Measurements from ENCODE around the gene WHRN. TPM values are rescaled to one million over a fixed set of nuclear protein-coding genes. Genes with fewer than 3 reads are reported as not detected.

Gene WHRN
- total RNA-seq, 2 experiments from 2014 or later: 19.9 to 20.5 TPM

- H3K9me3 Mint-ChIP-seq: no peaks in the 10 kb centered on the region
- peaks cover 0 to 4% of the 10 kb centered on the region in 2 experiments for H3K9me3 ChIP-seq (ENCODE audit: control insufficient read depth in 1 of 2, insufficient read depth in 1 of 2, low read length in 2 of 2)
- intact Hi-C loops (cut with DNase I, micrococcal nuclease): loop anchor here (1.0 to 10.0 kb wide), 7 partner anchors 20 to 397 kb away; partner anchors contain the start of gene ATP6V1G1 (in 1 of the 2)
- H3K4me3 Mint-ChIP-seq: peak overlapping the region; percentile 68
- H3K36me3 ChIP-seq (ENCODE audit: insufficient read depth, low read length): no peaks in the 10 kb centered on the region
- TF ChIP-seq, protein P1, sequence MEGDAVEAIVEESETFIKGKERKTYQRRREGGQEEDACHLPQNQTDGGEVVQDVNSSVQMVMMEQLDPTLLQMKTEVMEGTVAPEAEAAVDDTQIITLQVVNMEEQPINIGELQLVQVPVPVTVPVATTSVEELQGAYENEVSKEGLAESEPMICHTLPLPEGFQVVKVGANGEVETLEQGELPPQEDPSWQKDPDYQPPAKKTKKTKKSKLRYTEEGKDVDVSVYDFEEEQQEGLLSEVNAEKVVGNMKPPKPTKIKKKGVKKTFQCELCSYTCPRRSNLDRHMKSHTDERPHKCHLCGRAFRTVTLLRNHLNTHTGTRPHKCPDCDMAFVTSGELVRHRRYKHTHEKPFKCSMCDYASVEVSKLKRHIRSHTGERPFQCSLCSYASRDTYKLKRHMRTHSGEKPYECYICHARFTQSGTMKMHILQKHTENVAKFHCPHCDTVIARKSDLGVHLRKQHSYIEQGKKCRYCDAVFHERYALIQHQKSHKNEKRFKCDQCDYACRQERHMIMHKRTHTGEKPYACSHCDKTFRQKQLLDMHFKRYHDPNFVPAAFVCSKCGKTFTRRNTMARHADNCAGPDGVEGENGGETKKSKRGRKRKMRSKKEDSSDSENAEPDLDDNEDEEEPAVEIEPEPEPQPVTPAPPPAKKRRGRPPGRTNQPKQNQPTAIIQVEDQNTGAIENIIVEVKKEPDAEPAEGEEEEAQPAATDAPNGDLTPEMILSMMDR (IDR thresholded peaks at IDR 0.05): peak; percentile 44
- no peaks in the 10 kb centered on the region for H3K36me3 Mint-ChIP-seq (ENCODE audit: low read depth)
- no peak overlapping the region for H3K27ac ChIP-seq (ENCODE audit: low read depth in 1 of 2, low read length in 2 of 2)
- peaks cover 34% of the 10 kb centered on the region for H3K4me1 ChIP-seq (ENCODE audit: insufficient read depth, low read length)
- ChIA-PET POLR2A (interaction anchor here (1.2 to 1.5 kb wide), 5 partner anchors 9 to 146 kb away, joined by 3 to 4 read pairs (median 4); partner anchors contain the start of gene ATP6V1G1), CTCF (interaction anchor here (0.6 to 3.2 kb wide), 15 partner anchors 10 to 169 kb away, joined by 3 to 24 read pairs (median 5); no protein-coding TSS in a partner anchor)
- H3K27ac Mint-ChIP-seq: no peak overlapping the region
- no peak overlapping the region for H3K4me3 ChIP-seq (ENCODE audit: low read length)
- H3K27me3 Mint-ChIP-seq: peaks cover 45% of the 10 kb centered on the region
- peaks cover 29% of the 10 kb centered on the region for H3K4me1 Mint-ChIP-seq (ENCODE audit: low read depth)
- H3K27me3 ChIP-seq (ENCODE audit: control insufficient read depth in 1 of 2, insufficient read depth in 2 of 2, low read length in 2 of 2): peaks cover 2 to 5% of the 10 kb centered on the region in 2 experiments
- peak; percentile 24 for ATAC-seq (ENCODE audit: poor library complexity)
- DNase-seq: peak in 4 of 14 experiments; percentile 39 to 74 (median 62)
Measured at GRCh38 chr9:114507726-114508125, 2.5 kb upstream of the WHRN start.

GRCh38 chr9:114506082-114506390 is 763 bp upstream of the WHRN start:
- Mint-ChIP-seq H3K36me3 (ENCODE audit: low read depth) (no peaks in the 10 kb centered on the region), H3K9me3 (no peaks in the 10 kb centered on the region), H3K4me1 (ENCODE audit: low read depth) (peaks cover 37% of the 10 kb centered on the region), H3K4me3 (peak overlapping the region; percentile 89), H3K27me3 (peaks cover 30% of the 10 kb centered on the region), H3K27ac (peak overlapping the region; percentile 80)
- DNase-seq (no peak), ATAC-seq (ENCODE audit: poor library complexity) (no peak)
- intact Hi-C loops (cut with DNase I, micrococcal nuclease): loop anchor here in 1 of 2 experiments (2.0 to 10.0 kb wide), 5 partner anchors 69 to 399 kb away; partner anchors contain the start of gene ATP6V1G1
- Histone ChIP-seq H3K36me3 (ENCODE audit: insufficient read depth, low read length) (no peaks in the 10 kb centered on the region), H3K9me3 (ENCODE audit: control insufficient read depth in 1 of 2, insufficient read depth in 1 of 2, low read length in 2 of 2) (peaks cover 0 to 4% of the 10 kb centered on the region in 2 experiments), H3K27ac (ENCODE audit: low read depth in 1 of 2, low read length in 2 of 2) (no peak overlapping the region), H3K27me3 (ENCODE audit: control insufficient read depth in 1 of 2, insufficient read depth in 2 of 2, low read length in 2 of 2) (peaks cover 2 to 5% of the 10 kb centered on the region in 2 experiments), H3K4me3 (ENCODE audit: low read length) (peak overlapping the region; percentile 67), H3K4me1 (ENCODE audit: insufficient read depth, low read length) (peaks cover 34% of the 10 kb centered on the region)
- TF ChIP-seq, protein P1 (IDR thresholded peaks at IDR 0.05): no peak
- POLR2A ChIA-PET: interaction anchor here (1.0 to 1.3 kb wide), 2 partner anchors 82 to 118 kb away, joined by 3 to 8 read pairs; partner anchors contain the start of genes AKNA and ATP6V1G1
- CTCF ChIA-PET: interaction anchor here (3.2 kb wide), 1 partner anchor 148 kb away, joined by 14 read pairs; no protein-coding TSS in a partner anchor

DNA sequence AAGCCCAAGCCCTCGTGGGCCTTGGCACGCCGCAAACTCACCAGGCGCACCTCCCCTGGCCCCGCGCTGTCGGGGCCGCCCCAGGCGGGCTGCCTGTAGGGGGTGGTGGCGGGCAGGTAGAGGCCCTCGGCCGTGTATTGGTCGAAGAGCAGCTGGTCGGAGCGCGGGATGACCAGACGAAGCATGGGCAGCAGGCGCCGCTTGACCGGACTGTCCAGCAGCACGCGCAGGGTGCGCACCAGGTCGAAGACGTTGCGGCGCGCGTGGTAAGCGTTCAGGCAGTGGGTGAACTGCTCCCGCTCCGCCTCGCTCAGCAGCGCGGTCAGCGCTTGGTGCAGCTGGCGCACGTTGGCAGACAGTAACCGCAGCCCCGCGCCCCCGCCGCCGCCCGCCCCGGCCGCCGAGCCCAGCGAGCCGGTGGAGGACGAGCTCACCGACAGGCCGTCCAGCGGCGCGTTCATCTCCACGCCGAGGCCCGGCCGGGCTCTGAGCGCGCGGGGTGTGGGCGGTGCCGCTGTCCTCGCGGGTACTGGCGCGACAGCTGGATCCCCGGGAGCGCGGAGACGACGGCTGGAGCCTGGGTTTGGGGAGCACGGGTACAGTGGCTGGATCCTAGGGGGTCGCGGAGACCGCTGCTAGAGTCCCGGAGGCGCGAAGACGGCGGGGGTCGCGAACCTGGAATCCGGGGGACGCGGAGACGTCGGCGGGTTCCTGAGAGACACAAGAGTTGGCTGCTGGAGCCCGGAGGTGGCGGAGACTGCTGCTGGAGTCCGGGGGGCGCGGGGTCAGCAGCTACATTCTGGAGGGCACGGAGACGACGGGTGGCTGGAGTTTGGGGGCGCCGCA is 709 bp downstream of the WHRN start:
- H3K9me3 Mint-ChIP-seq: no peaks in the 10 kb centered on the region
- peak overlapping the region; percentile 67 for H3K4me3 ChIP-seq (ENCODE audit: low read length)

More for the DNA sequence above, 709 bp downstream of the WHRN start:
- H3K9me3 ChIP-seq (ENCODE audit: control insufficient read depth in 1 of 2, insufficient read depth in 1 of 2, low read length in 2 of 2): peaks cover 0 to 4% of the 10 kb centered on the region in 2 experiments
- H3K4me1 Mint-ChIP-seq (ENCODE audit: low read depth): peaks cover 37% of the 10 kb centered on the region
- no peak overlapping the region for H3K27ac ChIP-seq (ENCODE audit: low read depth in 1 of 2, low read length in 2 of 2)
- H3K36me3 ChIP-seq (ENCODE audit: insufficient read depth, low read length): no peaks in the 10 kb centered on the region
- POLR2A ChIA-PET: interaction anchor here (0.6 to 2.1 kb wide), 8 partner anchors 18 to 423 kb away, joined by 3 to 9 read pairs (median 4); partner anchors contain the start of gene ATP6V1G1
- ATAC-seq (ENCODE audit: poor library complexity) (peak; percentile 21), DNase-seq (peak in 11 of 14 experiments; percentile 5 to 68 (median 28))
- peaks cover 22% of the 10 kb centered on the region for H3K27me3 Mint-ChIP-seq
- CTCF ChIA-PET: interaction anchor here (1.0 to 1.7 kb wide), 3 partner anchors 83 to 119 kb away, joined by 3 to 6 read pairs (median 3); partner anchors contain the start of gene ATP6V1G1
- peaks cover 2 to 5% of the 10 kb centered on the region in 2 experiments for H3K27me3 ChIP-seq (ENCODE audit: control insufficient read depth in 1 of 2, insufficient read depth in 2 of 2, low read length in 2 of 2)
- peaks cover 34% of the 10 kb centered on the region for H3K4me1 ChIP-seq (ENCODE audit: insufficient read depth, low read length)
- H3K4me3 Mint-ChIP-seq: peak overlapping the region; percentile 84
- no peaks in the 10 kb centered on the region for H3K36me3 Mint-ChIP-seq (ENCODE audit: low read depth)
- H3K27ac Mint-ChIP-seq: no peak overlapping the region
- TF ChIP-seq, protein P1 (IDR thresholded peaks at IDR 0.05): no peak
- intact Hi-C loops (cut with DNase I, micrococcal nuclease): loop anchor here (1.0 to 10.0 kb wide), 6 partner anchors 67 to 400 kb away; no protein-coding TSS in a partner anchor
